T-helper 2 cell (primary cell): ENCODE results near the gene RSRC2.
"Not testable (repeated sequence)": the region's sequence is repeated elsewhere in the genome, so short reads cannot be mapped to it uniquely, and the experiment has no call there.

Source experiments
- DNase-seq, 5 experiments: peaks; one replicate each; pipeline versions ENCODE4 v3.0.0 to v3.0.0-alpha.2; 2012 to 2022

RSRC2 gene

DNA sequence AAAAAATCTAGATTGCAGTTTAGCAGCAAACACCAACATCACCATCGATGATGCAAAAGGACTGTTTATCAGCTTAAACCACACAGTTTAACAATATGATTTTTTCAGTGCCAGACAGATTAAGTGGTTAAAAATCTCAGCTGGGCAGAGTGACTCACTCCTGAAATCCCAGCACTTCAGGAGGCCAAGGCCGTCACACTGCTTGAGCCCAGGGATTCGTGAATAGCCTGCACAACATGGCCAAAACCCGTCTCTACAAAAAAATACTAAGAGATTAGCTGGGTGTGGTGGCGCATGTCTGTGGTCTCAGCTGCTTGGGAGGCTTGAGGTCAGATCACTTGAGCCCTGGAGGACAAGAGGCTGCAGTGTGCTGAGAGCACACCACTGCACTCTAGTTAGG is 8.9 kb downstream of the RSRC2 start:
- peak in 1 of 5 experiments; percentile 20 for DNase-seq

DNA sequence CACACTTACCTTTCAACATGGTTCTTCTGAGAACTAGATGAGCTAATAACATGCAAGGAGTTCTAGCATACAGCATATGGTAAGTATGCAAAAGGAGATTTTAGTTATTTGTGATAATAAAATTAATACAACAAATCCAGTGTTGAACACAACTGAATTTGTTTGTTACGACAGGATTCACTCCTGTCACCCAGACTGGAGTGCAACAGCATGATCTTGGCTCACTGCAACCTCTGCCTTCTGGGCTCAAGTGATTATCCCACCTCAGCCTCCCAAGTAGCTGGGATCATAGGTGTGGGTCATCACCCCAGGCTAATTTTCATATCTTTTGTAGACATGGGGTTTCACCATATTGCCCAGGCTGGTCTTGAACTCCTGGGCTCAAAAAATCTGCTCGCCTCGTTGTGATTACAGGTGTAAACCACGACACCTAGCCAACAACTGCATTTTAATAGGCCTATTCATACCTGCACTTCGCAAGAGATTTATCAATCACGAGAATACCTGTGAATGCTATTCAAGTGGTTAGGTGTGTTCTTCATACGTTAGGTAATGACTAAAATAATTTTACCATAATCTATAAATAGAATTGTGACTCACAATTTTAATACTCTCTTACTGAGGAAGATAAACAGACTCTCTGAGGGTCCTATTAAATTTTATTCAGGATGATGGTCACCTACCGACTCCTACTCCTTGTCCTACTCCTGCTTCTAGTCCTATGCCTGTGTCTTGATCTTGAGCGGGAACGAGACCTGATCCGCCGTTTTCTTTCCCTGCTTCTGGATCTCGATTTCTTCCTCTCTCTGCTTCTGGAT is 10.0 kb downstream of the RSRC2 start:
- DNase-seq = no peak

- DNase-seq = no peak
Measured at GRCh38 chr12:122515275-122515674, 11.5 kb downstream of the RSRC2 start.

- no peak for DNase-seq
Measured at GRCh38 chr12:122513660-122514059, 13.1 kb downstream of the RSRC2 start.

GRCh38 chr12:122513028-122513427 is 13.7 kb downstream of the RSRC2 start:
- not testable (repeated sequence) for DNase-seq

- no peak for DNase-seq
Measured at GRCh38 chr12:122508163-122508562, 18.6 kb downstream of the RSRC2 start.

DNA sequence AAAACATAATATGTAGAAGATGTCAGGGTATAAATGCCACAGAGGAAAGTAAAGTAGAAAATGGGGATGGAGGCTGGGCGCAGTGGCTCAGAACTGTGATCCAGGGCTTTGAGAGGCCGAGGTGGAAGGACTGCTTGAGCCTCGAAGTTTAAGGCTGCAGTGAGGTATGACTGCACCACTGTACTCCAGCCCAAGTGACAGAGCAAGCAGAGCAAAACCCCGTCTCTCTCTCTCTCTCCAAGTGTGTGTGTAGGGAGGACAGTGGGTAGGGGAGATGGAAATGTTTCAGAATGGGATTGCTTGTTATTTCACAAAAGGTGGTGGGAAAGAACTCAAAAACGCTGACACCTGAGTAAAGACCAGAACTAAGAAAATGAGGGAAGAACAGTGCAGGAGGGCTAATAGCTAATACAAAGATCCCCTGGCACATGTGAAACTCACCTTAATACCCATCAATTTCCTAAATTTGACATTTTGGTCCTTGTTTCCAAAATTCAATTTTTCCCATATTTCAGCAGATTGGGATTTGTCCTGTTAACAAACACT is 20.3 kb downstream of the RSRC2 start:
- no peak for DNase-seq

GRCh38 chr12:122505419-122506051 is 21.2 kb downstream of the RSRC2 start:
- no peak for DNase-seq

DNA sequence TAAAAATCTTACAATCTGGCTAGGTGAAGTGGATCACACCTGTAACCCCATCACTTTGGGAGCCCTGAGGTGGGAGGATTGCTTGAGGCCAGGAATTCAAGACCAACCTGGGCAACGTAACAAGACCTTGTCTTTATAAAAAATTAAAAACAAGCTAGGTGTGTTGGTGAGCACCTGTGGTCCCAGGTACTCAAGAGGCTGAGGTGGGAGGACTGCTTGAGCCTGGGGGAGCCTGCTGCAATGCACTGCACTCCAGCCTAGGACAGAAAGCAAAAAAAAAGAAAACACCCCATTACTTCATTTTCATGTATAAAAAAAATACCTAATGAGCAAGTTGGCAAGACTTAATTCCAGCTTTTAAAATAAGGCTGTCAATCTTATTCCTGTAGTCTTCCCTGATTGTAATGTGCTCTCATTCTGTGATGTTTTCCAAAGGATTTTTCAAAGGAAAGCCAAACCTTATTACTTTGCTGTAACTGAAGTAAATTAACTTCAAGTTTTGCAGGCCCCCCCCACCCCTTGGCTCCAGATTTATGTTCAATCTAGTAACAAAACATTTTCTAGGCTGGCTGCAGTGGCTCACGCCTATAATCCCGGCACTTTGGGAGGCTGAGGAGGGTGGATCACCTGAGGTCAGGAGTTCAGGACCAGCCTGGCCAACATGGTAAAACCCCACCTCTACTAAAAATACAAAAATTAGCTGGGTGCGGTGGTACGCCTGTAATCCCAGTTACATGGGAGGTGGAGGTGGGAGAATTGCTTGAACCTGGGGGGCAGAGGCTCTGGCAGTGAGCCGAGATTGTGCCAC is 22.7 kb downstream of the RSRC2 start:
- no peak for DNase-seq

DNA sequence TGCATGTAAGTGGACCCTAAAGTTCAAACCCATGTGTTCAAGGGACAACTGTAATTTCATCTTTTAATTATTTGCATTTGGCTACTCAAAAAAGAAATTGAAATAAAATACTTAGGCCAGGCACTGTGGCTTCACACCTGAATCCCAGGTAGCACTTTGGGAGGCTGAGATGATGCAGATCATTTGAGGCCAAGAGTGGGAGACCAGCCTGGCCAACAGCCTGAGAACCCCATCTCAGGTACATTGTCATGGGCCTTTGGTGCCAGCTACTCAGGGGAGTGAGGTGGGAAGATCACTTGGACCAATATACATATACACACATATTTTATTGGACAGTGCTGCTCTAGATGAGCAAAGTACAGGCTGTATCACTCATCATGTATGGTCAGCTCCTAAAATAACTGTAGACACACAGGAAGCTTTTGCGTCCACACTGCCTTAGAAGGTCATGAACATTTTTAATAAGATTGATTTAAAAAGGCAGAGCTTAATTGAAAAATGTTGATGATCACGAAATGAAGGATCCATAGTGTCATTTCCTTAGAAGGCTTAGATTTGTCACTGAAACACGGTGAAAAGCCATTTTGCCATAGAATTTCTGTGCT is 23.5 kb downstream of the RSRC2 start:
- DNase-seq = no peak

- peak in 1 of 5 experiments; percentile 48 for DNase-seq
Measured at GRCh38 chr12:122501489-122501989, 25.2 kb downstream of the RSRC2 start.

DNA sequence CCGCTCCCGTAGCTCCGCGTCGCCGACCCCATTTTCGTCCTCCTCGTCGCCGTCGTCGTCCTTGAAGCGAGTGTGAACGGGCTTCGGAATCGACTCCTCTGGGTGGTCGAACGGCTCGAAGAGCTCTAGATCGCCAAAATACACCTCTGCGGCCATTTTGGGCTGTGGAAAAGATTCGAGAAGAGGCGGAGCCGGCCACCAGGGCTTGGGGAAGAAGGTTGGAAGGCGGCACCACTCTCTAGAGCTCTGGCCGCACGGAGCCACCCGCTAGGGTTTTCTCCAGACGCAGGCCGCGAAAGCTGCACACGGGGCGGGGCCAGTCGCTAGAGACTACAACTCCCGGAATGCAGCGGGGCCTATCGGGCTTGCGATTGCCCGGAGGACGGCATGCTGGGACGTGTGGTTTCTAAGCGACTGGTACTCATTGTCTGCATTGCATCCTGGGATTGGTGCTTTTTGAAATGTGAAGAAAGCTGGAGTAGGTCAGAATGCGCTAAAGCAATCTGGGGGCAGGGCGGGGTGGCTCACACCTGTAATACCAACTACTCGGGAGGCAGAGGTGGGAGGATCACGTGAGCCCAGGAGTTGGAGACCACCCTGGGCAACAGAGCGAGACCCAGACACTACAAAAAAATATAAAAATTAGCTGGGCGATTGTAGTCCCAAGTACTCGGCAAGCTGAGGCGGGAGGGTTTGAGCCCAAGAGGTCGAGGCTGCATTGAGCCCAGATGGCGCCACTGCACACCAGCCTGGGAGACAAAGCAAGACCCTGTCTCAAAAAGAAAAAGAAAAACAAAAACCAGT is 25.8 kb downstream of the RSRC2 start, which contains the start of gene ZCCHC8:
Gene ZCCHC8 (minus strand): TSS at position 248 of the 804 bp plus-strand sequence. CDS start 92 bp downstream, at position 156.
- peak; percentile 90 to 99 (median 95) for DNase-seq

GRCh38 chr12:122499991-122500684 is 26.6 kb downstream of the RSRC2 start:
- DNase-seq = peak in 4 of 5 experiments; percentile 17 to 79 (median 32)

- no peak for DNase-seq
Measured at GRCh38 chr12:122495258-122495657, 31.5 kb downstream of the RSRC2 start.

GRCh38 chr12:122493222-122493621 is 33.5 kb downstream of the RSRC2 start:
- not testable (repeated sequence) for DNase-seq

GRCh38 chr12:122491991-122492390 is 34.7 kb downstream of the RSRC2 start:
- DNase-seq = no peak

DNA sequence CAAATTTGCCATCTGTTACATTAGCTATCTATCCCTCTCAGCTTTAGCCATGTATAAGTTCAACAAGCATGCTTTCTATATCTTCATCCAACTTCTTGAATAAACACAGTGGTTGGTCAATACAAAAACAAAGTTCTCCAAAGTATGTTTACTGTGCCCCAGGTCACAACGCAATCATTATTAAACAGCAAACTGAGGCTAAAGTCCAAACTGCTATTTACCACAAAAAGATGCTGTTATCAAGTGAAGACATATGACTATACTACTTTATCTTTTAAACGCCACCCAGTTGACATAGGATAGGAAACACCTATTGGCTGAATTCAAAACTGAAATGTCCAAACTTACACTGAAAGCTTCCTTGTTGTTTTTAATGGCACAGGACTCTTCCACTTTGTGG is 37.7 kb downstream of the RSRC2 start:
- no peak for DNase-seq

DNA sequence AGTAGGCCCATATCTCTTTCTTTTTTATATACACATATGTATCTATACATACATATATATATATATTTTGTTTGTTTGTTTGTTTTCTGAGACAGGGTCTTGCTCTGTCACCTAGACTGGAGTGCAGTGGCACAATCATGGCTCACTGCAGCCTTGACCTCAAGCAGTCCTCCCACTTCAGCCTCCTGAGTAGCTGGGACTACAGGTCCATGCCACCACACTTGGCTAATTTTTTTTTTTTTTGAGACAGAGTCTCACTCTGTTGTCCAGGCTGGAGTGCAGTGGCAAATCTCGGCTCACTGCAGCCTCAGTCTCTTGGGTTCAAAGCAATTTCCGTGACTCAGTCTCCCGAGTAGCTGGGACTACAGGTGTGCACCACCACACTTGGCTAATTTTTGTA is 38.9 kb downstream of the RSRC2 start:
- DNase-seq = not testable (repeated sequence)

DNA sequence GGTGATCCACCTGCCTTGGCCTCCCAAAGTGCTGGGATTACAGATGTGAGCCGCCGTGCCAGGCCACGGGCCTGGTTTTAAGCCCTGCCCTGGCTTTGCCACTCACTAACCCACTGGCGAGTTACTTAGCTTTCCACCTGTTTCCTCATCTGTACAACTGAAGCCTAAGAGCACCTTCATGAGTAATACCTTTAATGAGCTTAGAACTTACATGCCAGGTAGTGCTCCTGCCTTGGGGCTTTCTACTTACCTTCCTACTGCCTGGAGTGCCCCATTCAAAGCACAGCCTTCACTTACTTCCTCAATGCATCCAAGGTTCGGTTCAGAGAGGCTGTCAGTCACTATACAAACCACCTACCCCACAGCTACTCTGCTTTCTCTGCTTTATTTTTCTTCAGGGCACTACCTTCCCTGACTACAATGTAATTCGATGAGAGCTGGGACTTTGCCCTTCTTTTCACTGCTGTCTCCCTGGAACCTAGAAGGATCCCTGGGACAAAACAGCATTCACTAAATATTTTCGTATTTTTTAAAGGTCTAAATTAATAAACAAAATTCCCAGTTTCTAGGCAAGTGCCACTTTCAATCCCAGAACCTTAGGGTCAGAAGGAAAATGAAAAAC is 39.8 kb downstream of the RSRC2 start:
- no peak for DNase-seq

DNA sequence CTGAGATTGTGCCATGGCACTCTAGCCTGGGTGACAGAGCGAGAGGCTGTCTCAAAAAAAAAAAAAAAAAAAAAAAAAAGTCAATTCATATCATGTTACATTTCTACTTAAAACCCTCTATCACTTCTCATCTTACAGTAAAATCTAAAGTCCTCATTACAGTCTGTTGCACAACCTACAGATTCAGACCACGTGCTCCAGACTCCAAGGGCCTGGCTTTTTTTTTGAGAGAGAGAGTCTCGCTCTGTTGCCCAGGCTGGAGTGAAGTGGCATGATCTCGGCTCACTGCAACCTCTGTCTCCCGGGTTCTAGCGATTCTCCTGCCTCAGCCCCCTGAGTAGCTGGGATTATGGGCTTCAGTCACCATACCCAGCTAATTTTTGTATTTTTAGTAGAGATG is 40.4 kb downstream of the RSRC2 start:
- peak in 1 of 5 experiments; percentile 63 for DNase-seq
